Measurements from ENCODE around the gene INF2.

The INF2 gene

GRCh38 chr14:104719343-104719742 lies 29.9 kb downstream of the INF2 start:
- no peak overlapping the region for H3K27ac ChIP-seq (replicated peaks)
- DNase-seq (ENCODE audit: low read depth in 1 of 2, low spot score in 1 of 2): no peak
- TF ChIP-seq POLR2AphosphoS5 (IDR thresholded peaks at IDR 0.05; ENCODE audit: low read depth) (no peak), CTCF (IDR thresholded peaks at IDR 0.05; ENCODE audit: insufficient read depth, low read length) (no peak), SPI1 (IDR thresholded peaks at IDR 0.05; ENCODE audit: borderline replicate concordance, low read depth) (no peak), GABPA (IDR thresholded peaks at IDR 0.05; ENCODE audit: low read depth) (no peak), REST (IDR thresholded peaks at IDR 0.05; ENCODE audit: insufficient replicate concordance, low read depth) (no peak)
- no peaks in the 10 kb centered on the region for H3K27me3 ChIP-seq (ENCODE audit: insufficient read depth, poor library complexity, severe bottlenecking)
- H3K4me3 ChIP-seq (replicated peaks; ENCODE audit: insufficient read depth, low read length): no peak overlapping the region

GRCh38 chr14:104721505-104722431 lies 32.4 kb downstream of the INF2 start:
- DNase-seq (ENCODE audit: low read depth in 1 of 2, low spot score in 1 of 2): no peak
- no peak for TF ChIP-seq CTCF (IDR thresholded peaks at IDR 0.05; ENCODE audit: insufficient read depth, low read length)
- no peak for TF ChIP-seq REST (IDR thresholded peaks at IDR 0.05; ENCODE audit: insufficient replicate concordance, low read depth)
- Histone ChIP-seq H3K27me3 (ENCODE audit: insufficient read depth, poor library complexity, severe bottlenecking) (peaks cover 13% of the 10 kb centered on the region), H3K4me3 (replicated peaks; ENCODE audit: insufficient read depth, low read length) (no peak overlapping the region), H3K27ac (replicated peaks) (no peak overlapping the region)

DNA sequence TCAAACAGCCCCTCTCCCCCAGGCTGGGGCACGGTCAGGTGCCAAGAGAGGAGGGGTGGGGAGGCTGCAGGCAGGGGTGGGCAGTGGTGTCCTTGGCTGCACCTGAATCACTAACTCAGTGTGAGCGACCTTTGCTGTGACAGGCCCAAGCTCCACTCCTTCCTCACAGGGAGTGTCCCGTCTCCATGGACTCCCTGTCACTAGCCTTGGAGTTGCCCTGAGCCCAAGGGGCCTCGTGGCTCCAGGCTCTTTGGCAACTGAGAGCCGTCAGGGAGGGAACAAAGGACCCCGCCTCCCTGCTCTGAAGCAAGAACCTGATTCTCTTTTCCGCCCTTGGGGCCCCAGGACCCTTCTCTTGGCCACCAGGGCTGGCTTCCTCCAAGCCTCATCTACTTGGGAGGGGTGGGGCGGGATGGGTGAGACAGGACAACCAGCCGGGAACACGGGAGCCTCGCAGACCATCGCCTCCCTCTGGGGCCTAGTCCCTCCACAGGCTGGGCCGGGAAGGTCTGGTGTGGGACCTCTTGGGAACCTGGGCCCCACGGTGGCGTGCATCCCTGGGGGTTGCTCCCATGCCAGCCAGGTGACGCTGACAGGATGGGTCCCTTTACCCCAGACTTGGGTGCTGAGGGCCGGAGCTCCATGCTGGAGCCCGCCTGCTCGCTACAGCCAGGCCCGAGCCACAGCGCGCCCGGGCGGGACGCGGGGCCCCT lies 33.7 kb downstream of the INF2 start:
- DNase-seq (ENCODE audit: low read depth in 1 of 2, low spot score in 1 of 2): peak; percentile 49 to 50
- Histone ChIP-seq H3K27ac (replicated peaks) (no peak overlapping the region), H3K27me3 (ENCODE audit: insufficient read depth, poor library complexity, severe bottlenecking) (peaks cover 24% of the 10 kb centered on the region), H3K4me3 (replicated peaks; ENCODE audit: insufficient read depth, low read length) (peak overlapping the region; percentile 81)
- TF ChIP-seq REST (IDR thresholded peaks at IDR 0.05; ENCODE audit: insufficient replicate concordance, low read depth) (no peak), POLR2AphosphoS5 (IDR thresholded peaks at IDR 0.05; ENCODE audit: low read depth) (no peak), SPI1 (IDR thresholded peaks at IDR 0.05; ENCODE audit: borderline replicate concordance, low read depth) (no peak), CTCF (IDR thresholded peaks at IDR 0.05; ENCODE audit: insufficient read depth, low read length) (no peak), GABPA (IDR thresholded peaks at IDR 0.05; ENCODE audit: low read depth) (no peak)
